ENCODE measurements around the gene HID1.

DNA sequence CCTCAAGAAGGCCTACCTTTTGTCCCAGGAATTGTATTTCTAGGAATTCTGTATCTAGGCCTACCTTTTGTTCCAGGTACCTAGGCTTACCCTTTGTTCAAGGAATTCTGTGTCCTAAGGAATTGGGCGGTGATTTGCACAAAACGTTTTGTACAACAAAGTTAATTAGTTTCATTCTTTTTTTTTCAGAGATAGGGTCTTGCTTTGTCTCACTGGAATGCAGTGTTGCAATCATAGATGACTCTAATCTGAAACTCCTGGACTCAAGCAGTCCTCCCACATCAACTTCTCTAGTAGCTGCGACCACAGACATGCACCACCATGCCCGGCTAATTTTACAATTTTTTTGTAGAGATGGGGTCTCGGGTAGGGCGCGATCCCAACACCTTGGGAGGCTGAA lies 21.9 kb upstream of the HID1 start:
- TF ChIP-seq, protein P1, sequence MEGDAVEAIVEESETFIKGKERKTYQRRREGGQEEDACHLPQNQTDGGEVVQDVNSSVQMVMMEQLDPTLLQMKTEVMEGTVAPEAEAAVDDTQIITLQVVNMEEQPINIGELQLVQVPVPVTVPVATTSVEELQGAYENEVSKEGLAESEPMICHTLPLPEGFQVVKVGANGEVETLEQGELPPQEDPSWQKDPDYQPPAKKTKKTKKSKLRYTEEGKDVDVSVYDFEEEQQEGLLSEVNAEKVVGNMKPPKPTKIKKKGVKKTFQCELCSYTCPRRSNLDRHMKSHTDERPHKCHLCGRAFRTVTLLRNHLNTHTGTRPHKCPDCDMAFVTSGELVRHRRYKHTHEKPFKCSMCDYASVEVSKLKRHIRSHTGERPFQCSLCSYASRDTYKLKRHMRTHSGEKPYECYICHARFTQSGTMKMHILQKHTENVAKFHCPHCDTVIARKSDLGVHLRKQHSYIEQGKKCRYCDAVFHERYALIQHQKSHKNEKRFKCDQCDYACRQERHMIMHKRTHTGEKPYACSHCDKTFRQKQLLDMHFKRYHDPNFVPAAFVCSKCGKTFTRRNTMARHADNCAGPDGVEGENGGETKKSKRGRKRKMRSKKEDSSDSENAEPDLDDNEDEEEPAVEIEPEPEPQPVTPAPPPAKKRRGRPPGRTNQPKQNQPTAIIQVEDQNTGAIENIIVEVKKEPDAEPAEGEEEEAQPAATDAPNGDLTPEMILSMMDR (IDR thresholded peaks at IDR 0.05; ENCODE audit: low read length) = no peak
- TF ChIP-seq EZH2 (optimal IDR thresholded peaks at IDR 0.05; ENCODE audit: low read depth, low read length) (no peak), EZH2phosphoT487 (IDR thresholded peaks at IDR 0.05; ENCODE audit: low read length) (no peak)
